ENCODE data around the gene NHEJ1.

NHEJ1 gene

GRCh38 chr2:219056896-219057708, 103.5 kb downstream of the NHEJ1 start:
- DNase-seq: no peak

GRCh38 chr2:219056176-219056895, 104.3 kb downstream of the NHEJ1 start:
- DNase-seq: no peak

- no peak for DNase-seq
Measured at GRCh38 chr2:219054956-219055903, 105.4 kb downstream of the NHEJ1 start.

GRCh38 chr2:219049282-219049681, 111.3 kb downstream of the NHEJ1 start:
- DNase-seq: no peak

GRCh38 chr2:219045937-219046550, 114.6 kb downstream of the NHEJ1 start:
- DNase-seq: no peak

- no peak for DNase-seq
Measured at GRCh38 chr2:219042750-219043149, 117.9 kb downstream of the NHEJ1 start.

GRCh38 chr2:219042157-219042556, 118.5 kb downstream of the NHEJ1 start:
- no peak for DNase-seq

GRCh38 chr2:219041252-219041651, 119.4 kb downstream of the NHEJ1 start, which contains the start of gene CFAP65:
Gene CFAP65, minus strand, starts transcription at chr2:219041516. Its CDS starts 2,468 bp downstream, at chr2:219039048.
- no peak for DNase-seq

- DNase-seq: no peak
Measured at GRCh38 chr2:219038600-219038999, 122.0 kb downstream of the NHEJ1 start.

GRCh38 chr2:219037783-219038499, 122.7 kb downstream of the NHEJ1 start:
- no peak for DNase-seq

GRCh38 chr2:219035942-219036341, 124.7 kb downstream of the NHEJ1 start:
- no peak for DNase-seq

- no peak for DNase-seq
Measured at GRCh38 chr2:219034823-219035222, 125.8 kb downstream of the NHEJ1 start.

- DNase-seq: no peak
Measured at GRCh38 chr2:219032051-219032745, 128.4 kb downstream of the NHEJ1 start.

- DNase-seq: no peak
Measured at GRCh38 chr2:219031005-219031738, 129.4 kb downstream of the NHEJ1 start.

GRCh38 chr2:219030177-219030940, 130.3 kb downstream of the NHEJ1 start:
- DNase-seq: no peak

- no peak for DNase-seq
Measured at GRCh38 chr2:219029829-219030165, 130.8 kb downstream of the NHEJ1 start.

- no peak for DNase-seq
Measured at GRCh38 chr2:219028996-219029828, 131.4 kb downstream of the NHEJ1 start.

GRCh38 chr2:219028141-219028540, 132.5 kb downstream of the NHEJ1 start:
- no peak for DNase-seq

GRCh38 chr2:219027511-219028055, 133.0 kb downstream of the NHEJ1 start:
- no peak for DNase-seq
